HUES64 (cell line): ENCODE measurements around the gene BLZF1.
A peak's percentile ranks its signal among the peaks of the same experiment; 100 is the strongest.

Experiments used
- H3K27ac ChIP-seq: 2 replicates; pipeline ENCODE4 v1.7.0; 2013; ENCODE audit warnings: low read depth, low read length, inconsistent platforms
- H3K27me3 ChIP-seq: 2 replicates; pipeline ENCODE4 v1.6.1; 2013; ENCODE audit warnings: mild to moderate bottlenecking, low read length; ENCODE audit not compliant: insufficient read depth
- H3K36me3 ChIP-seq: 2 replicates; pipeline ENCODE4 v1.6.1; 2013; ENCODE audit warnings: mild to moderate bottlenecking, low read length; ENCODE audit not compliant: insufficient read depth
- H3K4me1 ChIP-seq: 2 replicates; pipeline ENCODE4 v1.6.1; 2013; ENCODE audit warnings: mild to moderate bottlenecking, low read length, moderate library complexity; ENCODE audit not compliant: insufficient read depth
- H3K4me3 ChIP-seq: 2 replicates; pipeline ENCODE4 v1.5.1; 2013; ENCODE audit warnings: mild to moderate bottlenecking, low read length, moderate library complexity
- H3K9ac ChIP-seq: 2 replicates; pipeline ENCODE4 v1.6.1; 2013; ENCODE audit warnings: mild to moderate bottlenecking, low read depth, low read length
- H3K9me3 ChIP-seq: 2 replicates; pipeline ENCODE4 v1.6.1; 2013; ENCODE audit warnings: low read depth, low read length; ENCODE audit not compliant: insufficient read depth
- WGBS: fragments of 150-250, 120-280 bp; methylation state at CpG from one replicate; pipeline ENCODE4 v1.1.7; 2013; ENCODE audit warnings: missing lambda C conversion rate; 5-methylcytosine and 5-hydroxymethylcytosine counted together

The BLZF1 gene

GRCh38 chr1:169361281-169361680, 6.7 kb upstream of the BLZF1 start:
- no peaks in the 10 kb centered on the region for H3K36me3 ChIP-seq
- no peak overlapping the region for H3K4me3 ChIP-seq
- no peak overlapping the region for H3K9ac ChIP-seq
- no peak overlapping the region for H3K27ac ChIP-seq
- no peaks in the 10 kb centered on the region for H3K27me3 ChIP-seq
- 96% methylated on average over 7 of the region's 7 CpGs for WGBS
- no peaks in the 10 kb centered on the region for H3K4me1 ChIP-seq
- peaks cover 6% of the 10 kb centered on the region; the same call in 1 of the 2 replicates for H3K9me3 ChIP-seq

DNA sequence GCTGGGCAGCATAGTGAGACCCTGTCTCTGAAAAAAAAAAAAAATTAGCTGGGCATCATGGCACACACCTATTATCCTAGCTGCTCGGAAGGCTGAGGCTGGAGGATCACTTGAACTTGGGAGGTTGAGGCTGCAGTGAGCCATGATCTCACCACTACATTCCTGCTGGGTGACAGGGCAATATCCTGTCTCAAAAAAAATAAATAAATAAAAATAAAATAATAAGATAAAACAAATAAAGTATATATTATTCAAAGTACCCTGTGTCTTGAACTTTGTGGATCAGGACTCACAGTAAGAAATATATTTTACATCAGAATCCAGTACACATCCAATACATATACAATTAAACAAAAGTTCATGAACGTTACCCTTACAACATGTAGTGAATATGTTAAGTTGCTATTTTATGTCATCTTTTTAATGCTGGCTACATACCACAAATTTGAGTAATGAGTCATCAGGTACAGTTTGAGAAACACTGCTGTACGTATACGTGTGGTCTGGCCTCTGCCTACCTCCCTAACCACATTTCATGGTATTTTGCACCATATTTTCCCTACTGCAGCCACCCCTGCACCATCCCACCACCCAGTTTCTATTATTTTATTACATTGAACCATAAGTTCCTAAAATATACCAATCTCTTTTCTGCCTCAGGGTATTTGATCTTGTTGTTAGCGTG, 4.8 kb upstream of the BLZF1 start:
- WGBS = 97% methylated on average over 4 of the region's 5 CpGs
- H3K27ac ChIP-seq = no peak overlapping the region
- peaks cover 6% of the 10 kb centered on the region; the same call in 1 of the 2 replicates for H3K9me3 ChIP-seq
- no peaks in the 10 kb centered on the region for H3K27me3 ChIP-seq
- no peaks in the 10 kb centered on the region; the same call in 1 of the 2 replicates for H3K4me1 ChIP-seq
- H3K9ac ChIP-seq = no peak overlapping the region
- H3K36me3 ChIP-seq = no peaks in the 10 kb centered on the region
- H3K4me3 ChIP-seq = no peak overlapping the region

DNA sequence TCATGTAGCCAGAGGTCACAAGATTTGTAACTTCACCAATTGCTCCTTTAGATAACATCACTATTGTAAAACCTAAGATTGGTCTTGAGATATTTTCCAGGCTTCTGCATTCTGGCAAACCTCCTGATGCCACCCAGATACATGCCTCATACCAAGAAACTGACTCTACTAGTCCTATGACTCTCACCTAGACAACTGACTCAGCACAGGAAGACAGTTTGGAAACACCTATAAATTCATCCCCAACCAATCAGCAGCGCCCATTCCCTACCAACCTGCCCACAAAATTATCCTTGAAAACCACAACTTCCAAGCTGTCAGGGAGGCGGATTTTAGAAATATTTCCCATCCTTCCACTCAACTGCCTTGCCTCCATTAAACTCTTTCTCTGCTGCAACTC, 3.0 kb upstream of the BLZF1 start:
- Histone ChIP-seq H3K4me1 (peaks cover 7% of the 10 kb centered on the region), H3K36me3 (peaks cover 4% of the 10 kb centered on the region), H3K9ac (no peak overlapping the region), H3K4me3 (no peak overlapping the region), H3K27ac (no peak overlapping the region), H3K9me3 (peaks cover 6% of the 10 kb centered on the region; the same call in 1 of the 2 replicates), H3K27me3 (no peaks in the 10 kb centered on the region)
- WGBS = 92% methylated on average over 2 of the region's 2 CpGs

GRCh38 chr1:169367096-169367685, 804 bp upstream of the BLZF1 start:
- Histone ChIP-seq H3K27me3 (no peaks in the 10 kb centered on the region), H3K4me3 (peak overlapping the region; percentile 89), H3K36me3 (peaks cover 24% of the 10 kb centered on the region), H3K27ac (no peak overlapping the region), H3K4me1 (peaks cover 7% of the 10 kb centered on the region), H3K9me3 (peaks cover 6% of the 10 kb centered on the region; the same call in 1 of the 2 replicates), H3K9ac (peak overlapping the region; percentile 43; the same call in 1 of the 2 replicates)
- 13% methylated on average over 15 of the region's 15 CpGs for WGBS

DNA sequence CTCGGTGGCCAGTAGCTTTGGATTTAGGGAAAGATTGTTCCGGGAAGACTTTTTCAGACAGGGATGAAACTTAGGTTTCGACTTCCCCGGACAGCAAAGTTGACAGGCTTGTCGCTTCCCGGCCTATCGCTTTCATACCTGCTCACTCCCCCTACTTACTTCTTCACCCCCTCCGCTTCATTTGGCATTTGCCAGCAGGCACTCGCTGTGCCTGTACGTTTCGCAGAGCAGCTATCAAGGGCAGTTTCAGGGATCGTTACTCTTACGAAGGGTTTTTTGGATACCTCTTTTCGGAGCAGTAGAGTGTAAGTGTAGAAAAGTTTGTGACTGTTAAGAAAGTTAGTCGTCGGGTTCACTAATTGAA, 393 bp downstream of the BLZF1 start:
- peak overlapping the region; percentile 76; the same call in 1 of the 2 replicates for H3K27ac ChIP-seq
- H3K9ac ChIP-seq = peak overlapping the region; percentile 80
- H3K9me3 ChIP-seq = peaks cover 6% of the 10 kb centered on the region; the same call in 1 of the 2 replicates
- H3K4me3 ChIP-seq = peak overlapping the region; percentile 89
- H3K4me1 ChIP-seq = peaks cover 7% of the 10 kb centered on the region
- no peaks in the 10 kb centered on the region for H3K27me3 ChIP-seq
- peaks cover 36% of the 10 kb centered on the region for H3K36me3 ChIP-seq
- WGBS = under 1% methylated on average over 16 of the region's 16 CpGs

DNA sequence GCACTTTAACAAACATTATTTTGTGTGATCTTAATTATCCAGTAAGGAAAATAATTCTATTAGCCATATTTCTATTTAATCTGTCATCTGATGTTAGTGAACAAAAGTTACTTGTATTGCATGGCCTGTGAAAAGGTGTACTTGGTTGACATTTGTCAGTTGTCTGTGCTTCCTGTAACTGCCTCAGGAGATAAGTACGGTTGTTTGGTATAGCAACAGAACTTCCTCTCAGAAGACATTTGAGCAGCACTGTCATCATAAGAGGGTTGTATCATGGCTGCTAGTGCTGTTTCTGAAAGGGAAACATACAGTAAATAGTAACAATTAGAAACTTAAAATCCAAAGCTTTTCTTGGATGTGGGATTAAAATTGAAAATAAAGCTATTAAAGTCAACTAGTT, 3.4 kb downstream of the BLZF1 start:
- Histone ChIP-seq H3K4me3 (no peak overlapping the region), H3K27ac (no peak overlapping the region), H3K9me3 (no peaks in the 10 kb centered on the region), H3K9ac (no peak overlapping the region), H3K27me3 (no peaks in the 10 kb centered on the region), H3K4me1 (peaks cover 7% of the 10 kb centered on the region), H3K36me3 (peaks cover 39% of the 10 kb centered on the region)
- WGBS = 92% methylated on average over 1 of the region's 1 CpG

- H3K36me3 ChIP-seq = peaks cover 76% of the 10 kb centered on the region
- H3K27ac ChIP-seq = no peak overlapping the region
- no peaks in the 10 kb centered on the region for H3K9me3 ChIP-seq
- H3K4me3 ChIP-seq = no peak overlapping the region
- H3K9ac ChIP-seq = no peak overlapping the region
- no peaks in the 10 kb centered on the region for H3K27me3 ChIP-seq
- no peaks in the 10 kb centered on the region for H3K4me1 ChIP-seq
Measured at GRCh38 chr1:169381162-169381561, 13.2 kb downstream of the BLZF1 start.

DNA sequence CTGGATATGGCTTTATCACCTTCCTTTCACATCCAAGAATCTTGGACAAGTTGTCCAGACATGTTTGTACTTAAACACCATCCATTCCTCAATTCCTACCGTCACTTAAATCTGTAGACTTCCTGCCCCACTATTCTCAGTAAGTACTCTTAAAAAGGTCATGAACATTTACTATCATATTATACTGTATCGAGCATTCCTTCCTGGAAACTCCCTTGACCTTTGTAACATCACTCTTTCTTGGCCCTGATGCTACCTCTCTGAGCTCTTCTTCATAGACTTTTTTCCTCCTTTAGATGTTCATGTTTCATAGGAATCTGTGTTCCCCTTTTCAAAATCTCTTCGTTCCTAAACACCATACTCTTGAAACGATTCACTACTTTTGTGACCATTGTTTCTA, 15.5 kb downstream of the BLZF1 start:
- no peak overlapping the region for H3K9ac ChIP-seq
- no peaks in the 10 kb centered on the region for H3K27me3 ChIP-seq
- peaks cover 74% of the 10 kb centered on the region for H3K36me3 ChIP-seq
- H3K9me3 ChIP-seq = no peaks in the 10 kb centered on the region
- no peak overlapping the region for H3K4me3 ChIP-seq
- 84% methylated on average over 4 of the region's 4 CpGs for WGBS
- H3K4me1 ChIP-seq = no peaks in the 10 kb centered on the region
- no peak overlapping the region for H3K27ac ChIP-seq

DNA sequence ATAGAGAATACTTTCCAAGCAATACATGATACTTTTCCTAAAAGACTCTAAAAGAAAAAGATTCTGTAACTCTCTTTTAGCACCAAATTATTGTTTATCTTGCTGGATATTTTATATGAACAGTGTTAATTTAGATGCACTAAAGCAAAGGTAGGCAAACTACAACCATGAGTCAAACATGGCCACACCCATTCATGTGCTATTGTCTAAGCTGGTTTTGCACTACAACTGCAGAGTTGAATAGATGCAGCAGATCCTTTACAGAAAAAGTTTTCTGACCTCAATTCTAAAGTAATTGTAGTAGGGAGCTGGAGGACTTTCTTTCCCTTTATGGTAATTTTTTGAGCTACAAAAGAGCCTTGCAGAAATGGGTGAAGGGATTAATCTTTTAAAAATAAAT, 19.4 kb downstream of the BLZF1 start:
- Histone ChIP-seq H3K36me3 (peaks cover 67% of the 10 kb centered on the region), H3K9ac (no peak overlapping the region), H3K4me3 (no peak overlapping the region), H3K4me1 (no peaks in the 10 kb centered on the region), H3K27me3 (no peaks in the 10 kb centered on the region), H3K27ac (no peak overlapping the region), H3K9me3 (no peaks in the 10 kb centered on the region)

DNA sequence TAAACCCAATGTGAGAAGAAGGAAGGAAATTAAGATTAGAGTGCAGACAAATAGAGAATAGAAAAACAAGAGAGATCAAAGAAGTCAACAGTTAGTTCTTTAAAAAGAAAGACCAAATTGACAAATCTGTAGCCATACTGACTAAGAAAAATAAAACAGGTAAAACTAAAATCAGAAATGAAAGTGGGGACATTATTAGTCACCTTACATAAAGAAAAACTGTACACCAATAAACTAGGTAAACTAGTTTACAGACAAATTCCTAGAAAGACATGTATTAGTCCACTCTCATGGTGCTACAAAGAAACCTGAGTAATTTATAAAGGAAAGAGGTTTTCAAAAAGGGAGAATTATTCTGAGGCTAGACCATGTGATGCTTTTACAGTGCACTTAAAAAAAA, 22.3 kb downstream of the BLZF1 start:
- H3K27me3 ChIP-seq = no peaks in the 10 kb centered on the region
- no peaks in the 10 kb centered on the region for H3K9me3 ChIP-seq
- H3K9ac ChIP-seq = no peak overlapping the region
- no peak overlapping the region for H3K27ac ChIP-seq
- H3K36me3 ChIP-seq = peaks cover 66% of the 10 kb centered on the region
- no peaks in the 10 kb centered on the region for H3K4me1 ChIP-seq
- no peak overlapping the region for H3K4me3 ChIP-seq

DNA sequence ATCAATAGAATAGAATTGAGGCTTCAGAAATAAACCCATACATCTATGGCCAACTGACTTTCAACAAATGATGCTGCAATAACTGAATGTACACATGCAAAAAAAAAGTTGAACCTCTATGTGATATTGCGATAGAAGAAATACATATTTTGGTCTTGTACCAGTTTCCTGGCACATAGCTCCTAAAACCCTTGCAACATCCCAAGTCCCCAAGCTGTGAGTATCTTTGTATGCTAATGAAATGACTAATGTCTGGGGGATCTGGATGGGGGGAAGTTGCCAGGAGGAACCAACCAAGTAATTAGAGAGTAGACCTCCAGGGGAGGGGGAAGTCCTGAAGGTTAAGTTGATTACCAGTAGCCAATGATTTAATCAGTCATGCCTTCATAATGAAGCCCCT, 24.4 kb downstream of the BLZF1 start:
- no peak overlapping the region for H3K9ac ChIP-seq
- no peaks in the 10 kb centered on the region for H3K9me3 ChIP-seq
- 75% methylated on average over 1 of the region's 1 CpG for WGBS
- H3K27me3 ChIP-seq = no peaks in the 10 kb centered on the region
- no peak overlapping the region for H3K27ac ChIP-seq
- peaks cover 56% of the 10 kb centered on the region for H3K36me3 ChIP-seq
- H3K4me3 ChIP-seq = no peak overlapping the region
- no peaks in the 10 kb centered on the region for H3K4me1 ChIP-seq
